ENCODE measurements around the gene NCOA1.
A peak's percentile ranks its signal among the peaks of the same experiment; 100 is the strongest.
"Not testable (repeated sequence)": the region's sequence is repeated elsewhere in the genome, so short reads cannot be mapped to it uniquely, and the experiment has no call there.

The NCOA1 gene

GRCh38 chr2:24490690-24491541 lies at the start of gene NCOA1:
Gene NCOA1, plus strand, starts transcription at chr2:24491254. Its CDS starts 167,424 bp downstream, at chr2:24658678.
- DNase-seq: peak; percentile 81

DNA sequence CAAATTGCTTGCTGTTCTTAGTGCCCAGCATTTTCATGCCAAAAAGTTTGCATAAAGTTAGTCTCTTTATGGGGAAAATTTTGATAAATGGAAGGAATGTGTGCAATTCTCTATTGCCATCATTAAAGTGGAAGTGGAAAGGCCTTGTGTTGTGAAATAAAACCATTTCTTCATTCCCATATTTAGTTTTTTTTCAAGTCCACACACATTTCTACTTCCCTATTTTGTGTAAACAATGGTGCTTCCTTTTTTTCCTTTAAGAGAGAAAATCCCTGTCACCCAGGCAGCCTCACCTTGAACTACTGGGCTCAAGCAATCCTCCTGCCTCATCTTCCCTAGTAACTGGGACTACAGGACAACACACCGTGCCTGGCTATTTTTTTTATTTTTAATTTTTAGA lies 42.3 kb upstream of the NCOA1 start:
- DNase-seq: no peak

DNA sequence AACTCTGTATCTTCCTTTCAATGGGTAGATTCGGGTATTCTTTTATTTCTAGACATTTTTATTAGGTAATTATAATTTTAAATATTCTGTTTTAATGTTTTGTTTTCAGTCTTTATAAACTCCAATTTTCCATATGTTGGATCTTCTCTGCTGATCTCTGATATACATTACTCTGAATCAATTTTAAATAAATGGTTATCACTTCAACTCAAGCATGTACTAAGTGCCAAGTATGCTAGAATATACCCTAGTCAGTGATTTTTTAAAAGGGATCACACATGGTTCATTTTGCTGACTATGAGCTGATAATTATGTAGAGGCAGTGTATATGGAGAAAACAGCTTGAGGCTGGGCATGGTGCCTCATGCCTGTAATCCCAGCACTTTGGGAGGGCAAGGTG lies 41.7 kb upstream of the NCOA1 start:
- no peak for DNase-seq

GRCh38 chr2:24451805-24452501 lies 39.1 kb upstream of the NCOA1 start:
- no peak for DNase-seq

- no peak for DNase-seq
These were observed 38.6 kb upstream of the NCOA1 start for GRCh38 chr2:24452502-24452885.

- DNase-seq: no peak
These were observed 37.5 kb upstream of the NCOA1 start for GRCh38 chr2:24453379-24454073.

DNA sequence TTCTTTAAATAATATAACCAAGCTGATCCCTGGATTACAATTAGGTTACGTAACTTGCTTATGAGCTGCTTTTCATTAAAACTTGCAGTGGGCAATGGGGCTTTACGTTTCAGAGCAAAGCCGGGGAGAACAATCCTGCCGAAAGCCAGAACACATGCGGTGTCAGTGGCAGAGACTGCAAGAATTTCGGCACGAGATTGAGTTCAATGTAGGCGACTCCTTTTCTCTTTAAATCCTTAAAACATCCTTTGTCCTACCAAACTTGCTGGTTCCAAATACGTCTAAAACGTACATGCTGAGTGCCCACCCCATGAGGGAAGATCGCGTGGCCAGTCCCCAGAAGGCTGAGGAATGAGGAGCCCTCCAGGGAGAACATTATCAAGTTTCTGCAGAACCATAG lies 36.8 kb upstream of the NCOA1 start:
- no peak for DNase-seq

GRCh38 chr2:24456599-24457556 lies 34.2 kb upstream of the NCOA1 start:
- DNase-seq: peak; percentile 21

GRCh38 chr2:24457696-24458386 lies 33.2 kb upstream of the NCOA1 start:
- DNase-seq: no peak

DNA sequence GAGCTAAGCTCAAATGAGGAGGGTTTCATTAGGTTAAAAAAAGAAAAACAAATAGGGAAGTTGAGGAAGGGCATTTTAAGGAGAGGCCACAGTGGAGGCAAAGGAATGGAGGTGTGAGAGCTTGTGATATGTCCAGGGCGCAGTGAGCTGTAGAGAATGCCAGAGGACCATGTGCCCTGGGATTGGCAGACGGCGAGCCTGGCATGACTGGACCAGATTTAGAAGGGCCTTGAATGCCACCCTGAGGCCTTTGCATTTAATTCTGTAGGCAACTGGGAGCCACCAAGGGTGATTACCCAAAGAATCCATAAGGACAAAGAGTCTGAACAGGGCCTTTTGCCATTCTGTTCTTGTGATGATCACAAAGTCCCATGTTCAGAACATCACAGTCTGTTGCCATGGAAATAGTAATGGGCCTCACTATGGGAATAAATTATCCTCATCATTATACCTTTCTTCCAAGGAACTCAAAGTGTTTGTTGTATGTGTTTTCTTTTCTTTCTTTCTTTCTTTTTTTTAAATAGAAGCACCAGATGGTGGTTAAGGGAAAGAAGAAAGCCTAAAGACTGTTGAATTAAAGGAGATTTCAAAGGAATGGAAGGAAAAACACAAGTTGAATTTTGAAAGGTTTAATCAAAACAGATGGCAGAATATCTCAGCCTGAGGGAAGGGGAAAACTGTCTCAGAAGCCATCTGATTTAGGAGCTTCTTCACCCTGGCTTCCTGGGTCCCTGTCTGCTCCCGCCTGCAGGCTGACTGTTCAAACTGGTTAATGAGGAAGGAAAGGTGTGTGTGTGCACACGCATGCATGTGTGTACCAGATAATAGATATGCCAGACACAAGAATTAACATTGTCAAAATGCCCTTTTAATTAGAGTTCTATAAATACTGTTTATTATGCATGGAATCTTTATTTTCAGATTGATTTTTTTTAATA lies 31.6 kb upstream of the NCOA1 start:
- no peak for DNase-seq

GRCh38 chr2:24461685-24462084 lies 29.4 kb upstream of the NCOA1 start:
- no peak for DNase-seq

DNA sequence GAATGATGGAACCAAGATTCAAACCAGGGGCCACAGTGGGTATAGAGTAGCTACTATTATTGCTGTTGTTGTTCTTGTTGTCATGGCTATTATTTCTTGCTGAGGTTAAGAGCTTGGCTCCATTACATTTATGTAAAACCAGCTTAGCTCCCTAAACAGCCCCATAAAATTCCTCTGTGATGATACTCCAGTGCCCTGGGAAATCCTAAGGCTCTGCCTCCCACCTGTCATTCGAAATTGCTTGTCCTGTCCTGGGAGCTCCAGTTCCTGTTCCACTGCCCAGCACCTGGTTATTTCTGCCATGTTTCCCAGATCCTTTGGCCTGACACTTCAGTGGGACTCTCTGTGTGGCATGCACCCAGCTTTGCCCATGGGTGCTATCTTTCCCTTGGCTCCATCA lies 27.8 kb upstream of the NCOA1 start:
- no peak for DNase-seq

DNA sequence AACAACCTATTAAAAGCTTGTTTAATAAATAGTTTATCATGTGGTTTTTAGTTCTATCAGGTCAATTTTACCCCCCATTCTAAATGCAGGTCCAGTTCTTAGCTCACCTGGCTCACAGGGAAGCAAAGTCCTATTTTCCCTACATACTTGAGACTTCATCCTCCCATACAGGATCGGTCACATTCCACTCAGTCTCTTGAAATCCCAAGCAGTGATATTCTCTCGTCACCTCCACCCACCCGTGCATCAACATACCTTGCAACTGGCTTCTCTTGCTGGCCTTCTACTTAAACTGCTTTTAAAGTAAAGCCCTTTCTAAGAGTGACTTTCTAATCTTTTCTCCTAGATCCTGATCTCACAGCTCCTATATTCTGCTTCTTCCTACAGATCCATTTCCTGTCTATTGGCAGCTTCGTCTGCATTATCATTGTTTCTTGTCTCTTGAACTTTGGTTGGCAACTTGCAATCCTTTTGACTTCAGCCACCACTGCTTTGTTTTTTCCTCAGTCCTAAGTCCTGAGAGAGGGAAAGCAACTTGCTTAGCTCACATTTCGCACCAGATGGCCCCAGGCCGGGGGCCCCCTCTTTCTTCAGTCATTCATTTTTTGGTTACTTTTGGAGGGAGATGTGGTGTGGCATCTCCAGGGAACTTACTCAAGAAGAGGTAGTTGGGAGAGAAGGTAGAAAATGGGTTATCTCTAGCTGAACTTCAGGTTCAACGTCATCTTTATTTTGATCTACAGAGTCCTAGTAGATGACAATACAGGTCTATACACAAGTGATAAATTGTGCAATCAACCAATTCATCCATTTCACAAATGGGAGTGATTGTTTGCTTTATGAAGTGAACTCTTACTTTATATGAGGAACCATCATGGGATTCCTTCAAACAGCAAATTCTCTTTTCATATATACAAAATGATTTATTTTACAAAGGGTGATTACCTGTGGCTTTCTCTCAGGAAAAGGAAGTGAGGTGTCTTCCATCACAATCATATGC lies 23.9 kb upstream of the NCOA1 start:
- no peak for DNase-seq

- DNase-seq: not testable (repeated sequence)
These were observed 22.6 kb upstream of the NCOA1 start for GRCh38 chr2:24468453-24468852.

DNA sequence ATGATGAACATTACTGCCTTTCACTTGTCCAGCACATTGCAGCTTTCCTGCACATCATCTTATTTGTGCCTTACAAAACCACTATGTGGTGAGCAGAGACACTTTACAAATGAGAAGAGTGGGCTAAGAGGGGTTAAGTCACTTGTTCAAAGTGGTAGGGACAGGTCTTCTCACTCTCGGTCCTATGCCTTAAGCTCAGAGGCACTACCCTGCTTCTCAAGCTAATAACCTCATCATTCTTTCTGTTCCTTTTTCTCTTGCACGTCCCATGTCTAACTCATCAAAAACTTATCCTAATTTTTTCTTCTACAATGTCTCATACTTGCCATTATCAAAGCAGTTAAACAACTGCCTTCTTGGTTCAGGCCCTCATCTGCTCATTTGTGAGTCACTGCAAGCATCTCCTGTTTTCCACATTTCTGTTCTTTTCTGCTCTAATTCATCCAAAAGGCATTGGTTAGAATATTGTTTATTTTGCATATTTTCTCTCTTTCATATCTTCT lies 21.9 kb upstream of the NCOA1 start:
- DNase-seq: no peak

- no peak for DNase-seq
These were observed 19.4 kb upstream of the NCOA1 start for GRCh38 chr2:24471662-24472061.

GRCh38 chr2:24472416-24472815 lies 18.6 kb upstream of the NCOA1 start:
- DNase-seq: no peak

DNA sequence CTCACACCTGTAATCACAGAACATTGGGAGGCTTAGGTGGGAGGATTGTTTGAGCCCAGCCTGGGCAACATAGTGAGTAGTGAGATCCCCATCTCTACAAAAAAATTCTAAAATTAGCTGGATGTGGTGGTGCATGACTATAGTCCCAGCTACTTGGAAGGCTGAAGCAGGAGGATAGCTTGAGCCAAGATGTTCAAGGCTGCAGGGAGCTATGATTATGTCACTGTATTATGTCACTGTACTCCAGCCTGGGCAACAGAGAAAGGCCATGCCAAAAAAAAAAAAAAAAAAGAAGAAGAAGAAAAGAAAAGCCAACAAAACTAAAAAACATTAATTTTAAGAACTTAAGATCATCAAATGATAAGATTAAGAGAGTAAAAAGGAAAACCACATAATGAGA lies 17.4 kb upstream of the NCOA1 start:
- DNase-seq: no peak

DNA sequence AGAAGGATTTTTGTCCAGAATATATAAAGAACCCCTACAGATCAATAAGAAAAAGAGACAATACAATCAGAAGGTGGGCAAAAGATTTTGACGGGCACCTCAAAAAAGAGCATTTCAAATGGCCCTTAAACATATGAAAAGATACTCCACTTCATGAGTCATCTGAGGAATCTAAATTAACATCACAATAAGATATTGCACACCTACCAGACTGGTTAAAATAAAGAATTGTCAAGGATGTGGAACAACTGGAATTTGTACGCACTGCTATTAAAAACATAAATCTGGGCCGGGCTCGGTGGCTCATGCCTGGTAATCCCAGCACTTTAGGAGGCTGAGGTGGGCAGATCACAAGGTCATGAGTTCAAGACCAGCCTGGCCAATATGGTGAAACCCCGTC lies 17.0 kb upstream of the NCOA1 start:
- DNase-seq: no peak

All from T1000 (cell line).